ENCODE results near the gene ADRA2C. TPM values are rescaled to one million over a fixed set of nuclear protein-coding genes. Genes with fewer than 3 reads are reported as not detected.

Gene ADRA2C
- total and polyA plus RNA-seq, 2 experiments from 2014 or later, result 3.0 to 16.6 TPM

- TF ChIP-seq STAT1 (IDR thresholded peaks at IDR 0.05; ENCODE audit: unreplicated experiment) (no peak), ZNF114 (CRISPR knock-in tag; IDR thresholded peaks at IDR 0.05) (no peak), EZH2phosphoT487 (IDR thresholded peaks at IDR 0.05; ENCODE audit: unreplicated experiment) (no peak)
These were observed 10.8 kb downstream of the ADRA2C start (continued) for GRCh38 chr4:3777033-3777390.

DNA sequence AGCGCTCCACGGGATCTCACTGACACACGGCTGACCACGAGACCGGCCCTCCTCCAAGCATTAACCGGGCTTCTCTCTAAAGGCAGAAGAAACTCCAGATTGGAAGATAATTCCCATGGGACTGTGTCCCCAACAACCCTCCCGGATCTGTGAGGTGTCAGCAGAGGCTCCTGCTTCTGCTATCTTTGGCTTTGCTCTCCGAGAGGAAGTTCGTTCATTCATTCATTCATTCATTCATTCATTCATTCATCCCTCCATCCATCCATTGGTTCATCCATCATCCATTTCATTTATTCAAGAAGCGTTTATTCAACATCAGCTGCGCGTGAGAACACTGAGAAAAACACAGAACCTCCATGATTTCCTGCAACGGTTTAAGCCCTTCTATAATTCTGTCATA, 11.5 kb downstream of the ADRA2C start:
- no peaks in the 10 kb centered on the region for H3K79me2 ChIP-seq (replicated peaks; ENCODE audit: insufficient read depth)
- H2AFZ ChIP-seq, result no peak overlapping the region
- no peaks in the 10 kb centered on the region for H3K9me2 ChIP-seq (ENCODE audit: insufficient read depth)
- no peaks in the 10 kb centered on the region for H3K27me3 ChIP-seq (ENCODE audit: insufficient read depth)
- ATAC-seq (no peak), DNase-seq (ENCODE audit: low spot score) (no peak)
- H3K36me3 ChIP-seq (ENCODE audit: insufficient read depth), result no peaks in the 10 kb centered on the region
- Mint-ChIP-seq H3K27ac (no peak overlapping the region), H3K27me3 (ENCODE audit: insufficient read depth, low read depth, poor library complexity) (peaks cover 15% of the 10 kb centered on the region), H3K4me3 (no peak overlapping the region), H3K4me1 (peaks cover 6% of the 10 kb centered on the region; the same call in 1 of the 3 replicates), H3K9me3 (peaks cover 6% of the 10 kb centered on the region; the same call in 2 of the 3 replicates), H3K36me3 (ENCODE audit: low read depth) (0 out of 3 replicates have a peak, but pooled peaks cover 4% of the 10 kb centered on the region)
- 0 out of 2 replicates have a peak, but pooled peaks cover 4% of the 10 kb centered on the region for H3F3A ChIP-seq (replicated peaks; ENCODE audit: low read depth)
- H3K27ac ChIP-seq (ENCODE audit: low read depth), result no peak overlapping the region
- peaks cover 5% of the 10 kb centered on the region; the same call in 1 of the 2 replicates for H3K4me1 ChIP-seq (ENCODE audit: insufficient read depth)
- no peaks in the 10 kb centered on the region for H4K20me1 ChIP-seq (replicated peaks; ENCODE audit: insufficient read depth)
- TF ChIP-seq CREB1 (CRISPR knock-in tag; IDR thresholded peaks at IDR 0.05; ENCODE audit: low read depth), result no peak
- no peak for TF ChIP-seq ZNF114 (CRISPR knock-in tag; IDR thresholded peaks at IDR 0.05)
- no peak overlapping the region for H3K4me3 ChIP-seq
- no peak overlapping the region for H3K4me2 ChIP-seq

DNA sequence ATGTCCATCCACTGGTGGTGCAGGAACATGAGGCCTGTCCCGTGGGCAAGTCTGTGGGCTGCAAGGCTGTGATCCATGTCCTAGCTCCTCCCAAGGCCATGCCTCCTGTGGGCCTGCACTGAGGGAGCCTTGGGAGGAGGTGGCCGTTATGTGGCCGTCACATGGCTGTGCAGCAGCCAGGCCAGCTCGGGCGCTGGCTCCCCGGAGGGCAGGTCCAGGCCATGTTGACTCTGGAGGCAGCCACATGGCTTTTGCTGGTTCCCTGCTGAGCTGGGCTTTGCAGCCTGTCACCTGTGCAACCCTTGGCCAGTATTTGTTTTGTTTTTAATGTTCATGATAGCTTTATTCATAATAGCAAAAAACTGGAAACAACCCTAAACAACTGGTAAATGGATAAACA, 13.3 kb downstream of the ADRA2C start:
- peaks cover 6% of the 10 kb centered on the region; the same call in 2 of the 3 replicates for H3K9me3 Mint-ChIP-seq
- H3K27ac Mint-ChIP-seq, result no peak overlapping the region
- Histone ChIP-seq H3K79me2 (replicated peaks; ENCODE audit: insufficient read depth) (no peaks in the 10 kb centered on the region), H3K27me3 (ENCODE audit: insufficient read depth) (no peaks in the 10 kb centered on the region), H3K4me2 (no peak overlapping the region), H3F3A (replicated peaks; ENCODE audit: low read depth) (0 out of 2 replicates have a peak, but pooled peaks cover 2% of the 10 kb centered on the region), H3K36me3 (ENCODE audit: insufficient read depth) (no peaks in the 10 kb centered on the region), H3K4me1 (ENCODE audit: insufficient read depth) (peaks cover 5% of the 10 kb centered on the region; the same call in 1 of the 2 replicates), H3K4me3 (no peak overlapping the region), H2AFZ (no peak overlapping the region), H3K27ac (ENCODE audit: low read depth) (no peak overlapping the region), H3K9me2 (ENCODE audit: insufficient read depth) (no peaks in the 10 kb centered on the region), H4K20me1 (replicated peaks; ENCODE audit: insufficient read depth) (no peaks in the 10 kb centered on the region)
- ATAC-seq, result no peak
- H3K4me3 Mint-ChIP-seq, result no peak overlapping the region
- DNase-seq (ENCODE audit: low spot score), result no peak
- H3K36me3 Mint-ChIP-seq (ENCODE audit: low read depth), result 0 out of 3 replicates have a peak, but pooled peaks cover 4% of the 10 kb centered on the region
- peaks cover 8% of the 10 kb centered on the region for H3K27me3 Mint-ChIP-seq (ENCODE audit: insufficient read depth, low read depth, poor library complexity)
- H3K4me1 Mint-ChIP-seq, result peaks cover 8% of the 10 kb centered on the region; the same call in 2 of the 3 replicates
- TF ChIP-seq STAT1 (IDR thresholded peaks at IDR 0.05; ENCODE audit: unreplicated experiment) (no peak), CREB1 (CRISPR knock-in tag; IDR thresholded peaks at IDR 0.05; ENCODE audit: low read depth) (no peak), ZNF114 (CRISPR knock-in tag; IDR thresholded peaks at IDR 0.05) (no peak), JUNB (IDR thresholded peaks at IDR 0.05; ENCODE audit: unreplicated experiment) (no peak), ETS1 (IDR thresholded peaks at IDR 0.05) (no peak), NANOG (IDR thresholded peaks at IDR 0.05; ENCODE audit: borderline replicate concordance) (no peak), ZNF331 (CRISPR knock-in tag; IDR thresholded peaks at IDR 0.05; ENCODE audit: low read depth) (no peak), REST (IDR thresholded peaks at IDR 0.05; ENCODE audit: unreplicated experiment) (no peak), POLR2AphosphoS5 (IDR thresholded peaks at IDR 0.05; ENCODE audit: low read depth) (no peak), EZH2 (IDR thresholded peaks at IDR 0.05; ENCODE audit: low read depth, unreplicated experiment) (no peak)
- TF ChIP-seq, protein P1, sequence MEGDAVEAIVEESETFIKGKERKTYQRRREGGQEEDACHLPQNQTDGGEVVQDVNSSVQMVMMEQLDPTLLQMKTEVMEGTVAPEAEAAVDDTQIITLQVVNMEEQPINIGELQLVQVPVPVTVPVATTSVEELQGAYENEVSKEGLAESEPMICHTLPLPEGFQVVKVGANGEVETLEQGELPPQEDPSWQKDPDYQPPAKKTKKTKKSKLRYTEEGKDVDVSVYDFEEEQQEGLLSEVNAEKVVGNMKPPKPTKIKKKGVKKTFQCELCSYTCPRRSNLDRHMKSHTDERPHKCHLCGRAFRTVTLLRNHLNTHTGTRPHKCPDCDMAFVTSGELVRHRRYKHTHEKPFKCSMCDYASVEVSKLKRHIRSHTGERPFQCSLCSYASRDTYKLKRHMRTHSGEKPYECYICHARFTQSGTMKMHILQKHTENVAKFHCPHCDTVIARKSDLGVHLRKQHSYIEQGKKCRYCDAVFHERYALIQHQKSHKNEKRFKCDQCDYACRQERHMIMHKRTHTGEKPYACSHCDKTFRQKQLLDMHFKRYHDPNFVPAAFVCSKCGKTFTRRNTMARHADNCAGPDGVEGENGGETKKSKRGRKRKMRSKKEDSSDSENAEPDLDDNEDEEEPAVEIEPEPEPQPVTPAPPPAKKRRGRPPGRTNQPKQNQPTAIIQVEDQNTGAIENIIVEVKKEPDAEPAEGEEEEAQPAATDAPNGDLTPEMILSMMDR (conservative IDR thresholded peaks at IDR 0.05; ENCODE audit: low read depth in 2 of 2), result no peak

Data from GM23338 (cell line).